GM21367 (cell line): ENCODE measurements around the gene SCMH1.
"Not testable (repeated sequence)": the region's sequence is repeated elsewhere in the genome, so short reads cannot be mapped to it uniquely, and the experiment has no call there.

Source experiments
- ATAC-seq: cut with Tn5 transposase; IDR thresholded peaks from one replicate; pipeline ENCODE4 v1.9.1; 2021; ENCODE audit not compliant: unreplicated experiment

SCMH1 gene

GRCh38 chr1:41158147-41158875, 83.8 kb downstream of the SCMH1 start:
- no peak for ATAC-seq

GRCh38 chr1:41155105-41155504, 87.0 kb downstream of the SCMH1 start:
- ATAC-seq = no peak

DNA sequence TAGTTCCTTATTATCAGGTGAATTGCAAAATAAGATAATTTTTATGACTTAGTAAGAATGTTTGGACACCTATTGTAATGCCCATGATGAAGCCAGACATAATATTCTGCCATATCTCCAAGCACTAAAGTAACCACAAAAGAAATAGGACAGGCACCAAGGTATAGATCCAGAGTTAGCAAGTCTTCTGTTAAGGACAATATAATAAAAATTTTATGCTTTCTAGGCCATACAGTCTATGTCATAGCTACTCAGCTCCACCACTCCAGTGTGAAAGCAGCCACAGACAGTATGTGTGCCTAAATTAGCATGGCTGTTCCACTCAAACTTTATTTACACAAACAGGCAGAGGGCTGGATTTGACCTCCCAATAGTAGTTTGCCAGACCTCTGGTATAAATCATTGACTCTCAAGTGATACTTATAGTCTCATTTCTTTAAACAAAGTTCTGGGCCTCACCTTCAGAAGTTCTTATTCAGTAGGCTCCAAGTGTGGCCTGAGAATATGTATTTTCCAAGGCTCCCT, 88.3 kb downstream of the SCMH1 start:
- ATAC-seq = no peak

DNA sequence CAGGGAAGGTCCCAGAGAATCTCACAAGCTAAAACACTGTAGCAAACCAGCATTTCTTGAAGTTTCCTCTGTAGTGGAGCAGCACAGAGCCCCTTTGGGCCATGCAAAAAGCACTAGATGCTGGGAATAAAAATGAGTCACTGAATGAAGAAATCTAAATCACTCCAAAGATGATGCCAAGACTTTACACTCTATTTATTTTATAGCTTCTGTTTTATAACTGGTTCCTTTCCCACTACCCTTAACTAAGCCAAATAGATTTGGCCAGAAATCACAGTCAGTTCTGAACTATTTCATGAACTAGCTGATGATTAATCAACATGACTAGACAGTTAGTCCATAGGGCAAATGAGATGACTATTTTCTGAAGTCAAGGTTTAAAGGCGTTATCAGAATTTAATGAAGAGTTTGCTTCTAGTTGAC, 89.5 kb downstream of the SCMH1 start:
- ATAC-seq = no peak

DNA sequence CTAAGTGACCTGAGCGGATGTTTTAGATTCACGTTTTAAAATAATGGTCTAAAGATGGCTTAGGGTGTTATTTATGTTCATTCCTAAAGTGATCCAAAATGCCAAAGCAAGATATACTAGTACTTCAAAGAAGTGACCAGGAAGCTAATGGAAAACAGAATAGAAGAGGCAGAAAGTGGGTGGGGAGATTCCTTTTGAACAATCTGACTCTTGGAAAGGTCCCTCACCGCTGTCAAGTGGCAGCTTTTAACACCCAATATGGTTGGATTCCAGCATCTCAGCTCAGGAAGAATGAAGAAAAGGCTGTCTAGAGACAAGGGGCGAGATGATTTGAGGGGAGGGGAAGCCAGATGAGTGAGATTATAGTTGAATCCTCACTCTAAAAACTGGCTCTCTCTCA, 90.3 kb downstream of the SCMH1 start:
- no peak for ATAC-seq

DNA sequence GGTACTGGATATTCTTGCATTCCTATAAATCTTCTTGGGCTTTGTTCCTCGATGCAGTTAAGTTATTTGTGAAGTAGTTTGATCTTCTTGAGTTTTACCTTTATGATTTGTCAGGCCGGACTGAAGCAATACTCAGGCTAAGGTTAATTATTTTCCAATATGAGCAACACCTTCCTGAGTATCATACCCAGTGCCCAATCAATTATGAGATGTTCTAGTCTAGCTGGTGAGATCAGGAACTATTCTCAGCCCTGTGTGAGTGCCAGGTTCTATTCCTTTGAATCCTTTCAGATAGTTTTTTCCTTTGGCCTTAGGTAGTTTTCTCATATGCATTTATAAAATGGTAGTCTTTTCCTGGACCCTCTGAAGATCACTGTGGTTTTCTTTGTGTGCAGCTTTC, 92.5 kb downstream of the SCMH1 start:
- no peak for ATAC-seq

DNA sequence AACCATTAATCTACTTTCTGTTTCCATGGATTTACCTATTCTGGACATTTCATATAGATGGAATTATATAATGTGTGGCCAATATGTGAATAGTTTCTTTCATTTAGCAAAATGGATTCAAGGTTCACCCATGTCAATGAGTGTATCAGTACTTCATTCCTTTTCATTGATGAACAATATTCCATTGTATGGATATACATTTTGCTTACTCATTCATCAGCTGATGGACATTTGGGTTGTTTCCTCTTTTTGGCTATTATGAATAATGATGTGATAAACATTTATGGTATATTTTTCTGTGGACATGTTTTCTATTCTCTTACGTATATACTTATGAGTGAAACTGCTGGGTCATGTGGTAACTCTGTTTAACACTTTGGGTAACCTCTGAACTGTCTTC, 97.8 kb downstream of the SCMH1 start:
- no peak for ATAC-seq

DNA sequence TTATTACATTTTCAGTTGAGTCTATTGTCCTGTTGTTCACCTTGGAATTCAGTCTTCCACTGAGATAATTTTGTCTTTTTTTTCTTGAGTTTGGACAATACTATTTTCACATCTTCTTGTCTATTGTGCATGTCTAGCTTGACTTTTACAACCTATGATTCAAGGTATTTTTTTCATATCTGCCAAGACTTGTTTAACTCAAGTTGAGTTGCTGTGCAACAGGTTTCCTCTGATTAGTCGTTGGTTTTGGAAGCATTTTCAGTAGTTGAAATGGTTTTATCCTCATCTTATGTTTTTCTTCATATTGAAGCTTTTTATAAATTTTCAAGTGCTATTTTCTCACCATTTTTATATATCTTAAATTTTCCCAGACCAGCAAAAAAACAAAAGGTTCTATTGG, 103.6 kb downstream of the SCMH1 start:
- ATAC-seq = no peak

DNA sequence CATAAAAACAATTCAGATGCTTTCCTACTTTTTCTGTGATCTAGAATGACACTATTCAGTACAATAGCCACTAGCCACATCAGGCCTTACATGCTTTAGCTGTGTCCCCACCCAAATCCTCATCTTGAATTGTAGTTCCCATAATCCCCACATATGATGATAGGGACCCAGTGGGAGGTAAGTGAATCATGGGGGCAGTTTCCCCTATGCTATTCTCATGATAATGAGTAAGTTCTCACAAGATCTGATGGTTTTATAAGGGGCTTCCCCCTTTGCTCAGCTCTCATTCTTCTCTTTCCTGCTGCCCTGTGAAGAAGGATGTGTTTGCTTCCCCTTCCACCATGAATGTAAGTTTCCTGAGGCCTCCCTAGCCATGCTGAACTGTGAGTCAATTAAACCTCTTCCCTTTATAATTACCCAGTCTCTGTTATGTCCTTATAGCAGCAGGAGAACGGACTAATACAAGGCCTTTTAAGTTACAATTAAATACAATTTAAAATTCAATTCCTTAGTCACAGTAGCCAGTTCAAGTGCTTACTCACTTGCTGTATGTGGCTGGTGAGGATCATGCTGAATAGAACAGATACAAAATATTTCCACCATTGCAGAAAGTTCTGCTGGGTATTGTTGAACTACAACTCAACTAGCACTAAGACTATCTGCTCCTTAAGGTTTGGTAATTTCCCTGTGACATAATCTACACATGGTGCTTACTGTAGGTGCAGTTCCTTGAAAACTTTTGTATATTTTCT, 106.7 kb downstream of the SCMH1 start:
- no peak for ATAC-seq

DNA sequence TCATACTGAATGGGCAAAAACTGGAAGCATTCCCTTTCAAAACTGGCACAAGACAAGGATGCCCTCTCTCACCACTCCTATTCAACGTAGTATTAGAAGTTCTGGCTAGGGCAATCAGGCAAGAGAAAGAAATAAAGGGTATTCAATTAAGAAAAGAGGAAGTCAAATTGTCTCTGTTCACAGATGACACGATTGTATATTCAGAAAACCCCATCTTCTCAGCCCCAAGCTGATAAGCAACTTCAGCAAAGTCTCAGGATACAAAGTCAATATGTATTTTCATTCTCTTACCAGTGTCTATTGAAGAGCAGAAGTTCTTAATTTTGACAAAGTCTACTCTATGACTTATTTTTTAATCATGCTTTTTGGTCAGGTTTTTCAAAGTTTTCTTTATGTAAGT, 107.8 kb downstream of the SCMH1 start:
- ATAC-seq = not testable (repeated sequence)

GRCh38 chr1:41122851-41123518, 119.1 kb downstream of the SCMH1 start:
- no peak for ATAC-seq

- no peak for ATAC-seq
Observed at GRCh38 chr1:41122148-41122547, 120.0 kb downstream of the SCMH1 start.

GRCh38 chr1:41118645-41119044, 123.5 kb downstream of the SCMH1 start:
- no peak for ATAC-seq

GRCh38 chr1:41117241-41117640, 124.9 kb downstream of the SCMH1 start:
- ATAC-seq = not testable (repeated sequence)

GRCh38 chr1:41110736-41111135, 131.4 kb downstream of the SCMH1 start:
- no peak for ATAC-seq

GRCh38 chr1:41110286-41110685, 131.8 kb downstream of the SCMH1 start:
- no peak for ATAC-seq

GRCh38 chr1:41109310-41110197, 132.6 kb downstream of the SCMH1 start:
- ATAC-seq = no peak

DNA sequence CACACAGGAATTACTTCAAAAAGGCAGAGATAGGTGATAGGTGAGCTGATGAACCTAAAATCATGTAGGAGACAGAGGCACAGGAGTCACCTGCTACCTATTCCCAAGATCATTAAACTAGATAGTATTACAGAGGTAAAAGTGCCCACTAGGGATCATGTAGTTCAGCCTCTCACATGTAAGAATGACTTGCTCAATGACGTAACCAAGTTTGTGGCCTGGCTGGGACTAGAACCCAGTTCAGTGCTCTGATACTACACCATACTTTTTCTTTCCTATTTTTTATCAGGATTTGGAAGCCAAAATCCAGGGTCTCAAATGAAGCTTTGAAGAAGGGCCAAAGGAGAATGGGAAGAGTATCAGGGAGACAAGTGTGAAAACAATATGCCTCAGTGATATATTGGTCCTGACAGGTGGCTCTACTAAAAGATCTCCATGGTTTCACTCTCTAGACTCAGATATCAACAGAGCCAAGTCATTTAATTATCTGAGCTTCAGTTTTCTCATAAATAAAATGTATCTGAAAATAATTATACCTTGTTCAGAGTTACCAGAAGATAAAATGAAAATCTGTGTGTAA, 133.3 kb downstream of the SCMH1 start:
- no peak for ATAC-seq

GRCh38 chr1:41103766-41104165, 138.3 kb downstream of the SCMH1 start:
- ATAC-seq = no peak

GRCh38 chr1:41102653-41103052, 139.5 kb downstream of the SCMH1 start:
- ATAC-seq = no peak
